Loucy (cell line): ENCODE data around the gene PLN.

Experiments used
- CTCF ChIP-seq: fragments of 200-600 bp; sonication (generic); conservative IDR thresholded peaks from 2 replicates; pipeline ENCODE4 v1.5.1; 2014; ENCODE audit warnings: mild to moderate bottlenecking, antibody characterized with exemption, low read length
- EZH2phosphoT487 ChIP-seq: fragments of 200-600 bp; IDR thresholded peaks from 2 replicates; pipeline ENCODE4 v1.6.1; 2018; ENCODE audit warnings: antibody characterized with exemption, mild to moderate bottlenecking, moderate library complexity, borderline replicate concordance

DNA sequence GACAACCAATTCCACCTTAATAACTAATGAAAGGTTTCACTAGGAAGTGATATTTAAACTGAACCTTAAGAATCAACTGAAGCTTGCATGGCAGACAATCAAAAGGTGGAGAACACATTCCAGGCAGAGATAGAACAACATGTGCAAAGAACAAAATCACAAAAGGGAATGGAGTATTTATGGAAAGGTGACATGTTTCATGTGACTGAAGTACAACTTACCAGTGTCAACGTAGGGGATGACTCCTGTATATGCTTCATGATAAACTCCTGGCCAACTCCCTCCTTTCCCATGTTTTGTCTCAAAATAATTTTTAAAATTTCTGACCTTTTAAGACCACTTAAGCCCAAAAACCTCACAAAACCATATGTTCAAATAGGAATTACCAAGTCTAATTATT, 6.6 kb downstream of the PLN start:
- TF ChIP-seq CTCF (no peak), EZH2phosphoT487 (no peak)
